CD4-positive, alpha-beta memory T cell (primary cell): ENCODE measurements around the gene AGAP1. TPM values are rescaled to one million over a fixed set of nuclear protein-coding genes. Genes with fewer than 3 reads are reported as not detected.

Source experiments
- CTCF ChIA-PET: fragments of 350-600 bp; sonication (Branson Sonifier 250); formaldehyde crosslinking; loops from one replicate; lab custom pipeline; 2021; ENCODE audit warnings: inconsistent platforms; ENCODE audit not compliant: partially characterized antibody; lab: Charles Lee
- POLR2A ChIA-PET: fragments of 350-600 bp; sonication (Branson Sonifier 250); formaldehyde crosslinking; loops from one replicate; lab custom pipeline; 2021; ENCODE audit not compliant: partially characterized antibody; lab: Charles Lee
- DNase-seq, 5 donors: peaks; one replicate each; pipeline versions ENCODE4 v3.0.0 to v3.0.0-alpha.2; 2020 to 2022; ENCODE audit warnings: mixed read lengths in 1 of 5
- H3K27ac ChIP-seq: one replicate; pipeline ENCODE4 v1.7.0; 2013; ENCODE audit warnings: low read depth, low read length
- H3K27me3 ChIP-seq: 2 replicates; pipeline ENCODE4 v1.7.0; 2013; ENCODE audit warnings: mild to moderate bottlenecking, low read length, moderate library complexity; ENCODE audit not compliant: insufficient read depth
- H3K36me3 ChIP-seq: 2 replicates; pipeline ENCODE4 v1.7.0; 2013; ENCODE audit warnings: mild to moderate bottlenecking, low read length, moderate library complexity; ENCODE audit not compliant: insufficient read depth
- H3K4me1 ChIP-seq: 2 replicates; pipeline ENCODE4 v1.7.0; 2013; ENCODE audit warnings: mild to moderate bottlenecking, low read length, moderate library complexity; ENCODE audit not compliant: insufficient read depth
- H3K4me3 ChIP-seq, 2 donors: one replicate each; pipeline ENCODE4 v1.7.0; 2013; ENCODE audit warnings: low read length in 2 of 2, mild to moderate bottlenecking in 1 of 2
- H3K9me3 ChIP-seq, 2 donors: one replicate each; pipeline ENCODE4 v1.7.0; 2013; ENCODE audit warnings: low read length in 2 of 2, control low read depth in 1 of 2; ENCODE audit not compliant: control insufficient read depth in 1 of 2
- H3K27ac Mint-ChIP-seq, 7 donors: one replicate each; pipeline ENCODE4 v1.8.0; 2020 to 2021; ENCODE audit warnings: mixed read lengths in 7 of 7, mild to moderate bottlenecking in 6 of 7, inconsistent platforms in 3 of 7, moderate library complexity in 3 of 7
- H3K27me3 Mint-ChIP-seq, 2 donors: one replicate each; pipeline ENCODE4 v1.8.0; 2020 to 2021; ENCODE audit warnings: mixed read lengths in 2 of 2
- H3K36me3 Mint-ChIP-seq, 2 donors: one replicate each; pipeline ENCODE4 v1.8.0; 2020 to 2021; ENCODE audit warnings: mixed read lengths in 2 of 2, inconsistent platforms in 1 of 2, mild to moderate bottlenecking in 1 of 2
- H3K4me1 Mint-ChIP-seq, 4 donors: one replicate each; pipeline ENCODE4 v1.8.0; 2020 to 2021; ENCODE audit warnings: mixed read lengths in 4 of 4, mild to moderate bottlenecking in 1 of 4
- H3K4me3 Mint-ChIP-seq, 8 donors: one replicate each; pipeline ENCODE4 v1.8.0; 2020 to 2021; ENCODE audit warnings: mixed read lengths in 8 of 8, mild to moderate bottlenecking in 7 of 8, moderate library complexity in 6 of 8, inconsistent platforms in 3 of 8
- H3K9me3 Mint-ChIP-seq, 8 donors: one replicate each; pipeline ENCODE4 v1.8.0; 2020 to 2021; ENCODE audit warnings: mixed read lengths in 8 of 8, mild to moderate bottlenecking in 5 of 8, inconsistent platforms in 3 of 8, moderate library complexity in 1 of 8
- intact Hi-C: fragments of 100-400 bp; cut with micrococcal nuclease; formaldehyde crosslinking; loops from one replicate; pipeline ENCODE4 v1.15.1; 2023
- polyA plus RNA-seq, 2 donors: library from polyadenylated mRNA; unstranded; fragments of 300-500 nt; fragmentation: Illumina TruSeq; gene quantifications; one replicate each; pipeline ENCODE4 v1.2.3, GENCODE V29; 2021
- total RNA-seq, 2 experiments: library from RNA; stranded (reverse); gene quantifications; one replicate each; pipeline ENCODE4 v1.2.3, GENCODE V29; 2021

The AGAP1 gene
- total and polyA plus RNA-seq, 4 experiments from 2014 or later, result 0.24 to 2.9 (median 1.9) TPM

DNA sequence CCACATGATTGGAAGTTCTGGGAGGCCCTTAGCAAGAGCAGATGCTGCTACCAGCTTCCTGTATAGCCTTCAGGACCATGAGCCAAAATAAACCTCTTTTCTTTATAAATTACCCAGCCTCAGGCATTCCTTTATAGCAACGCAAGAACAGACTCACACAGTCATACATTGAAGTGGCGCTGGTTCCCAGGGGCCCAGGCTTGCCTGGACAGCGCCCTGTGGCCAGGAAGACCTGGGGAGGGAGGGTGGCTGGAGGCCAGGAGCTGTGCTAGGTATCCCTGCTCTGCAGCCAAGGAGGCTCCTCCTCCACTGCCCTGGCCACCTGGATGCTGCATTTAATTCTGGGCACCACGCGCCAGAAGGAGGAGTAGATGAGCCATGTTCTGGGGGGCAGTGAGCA is 98.1 kb downstream of the AGAP1 start:
- CTCF ChIA-PET, result interaction anchor here (5.6 kb wide), 1 partner anchor 154 kb away, joined by 59 read pairs; no protein-coding TSS in a partner anchor
- no peak overlapping the region for H3K4me3 Mint-ChIP-seq

DNA sequence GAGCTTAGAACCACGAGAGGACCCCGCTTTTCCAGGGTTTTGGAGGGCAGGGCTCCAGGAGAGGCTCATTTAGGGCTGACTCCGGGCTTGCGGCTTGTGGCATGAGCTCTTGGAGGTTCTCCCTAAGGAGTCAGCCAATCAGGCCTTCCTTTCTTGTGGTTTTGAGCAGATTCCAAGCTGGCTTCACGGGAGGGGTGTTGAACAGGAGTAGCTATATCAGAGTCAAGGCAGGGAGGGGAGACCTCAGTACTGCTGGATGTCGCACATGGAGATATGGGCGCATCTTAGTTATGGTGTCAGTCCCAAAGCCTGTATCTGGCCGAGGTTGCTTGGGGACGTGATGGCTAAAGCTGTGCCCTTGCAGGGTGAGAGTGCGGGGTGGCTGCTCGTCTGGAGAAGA is 98.6 kb downstream of the AGAP1 start:
- POLR2A ChIA-PET, result no interaction called here
- Histone ChIP-seq H3K36me3 (no peaks in the 10 kb centered on the region), H3K9me3 (no peaks in the 10 kb centered on the region), H3K4me1 (no peaks in the 10 kb centered on the region), H3K4me3 (no peak overlapping the region), H3K27me3 (no peaks in the 10 kb centered on the region), H3K27ac (no peak overlapping the region)
- Mint-ChIP-seq H3K27me3 (peaks cover 3% of the 10 kb centered on the region in 2 donors), H3K27ac (peak overlapping the region in 1 of 7 donors; percentile 79), H3K36me3 (no peaks in the 10 kb centered on the region), H3K4me3 (no peak overlapping the region), H3K9me3 (peaks cover 0 to 2% (median 0%) of the 10 kb centered on the region in 8 donors), H3K4me1 (peaks cover 0 to 1% (median 0%) of the 10 kb centered on the region in 4 donors)
- no peak for DNase-seq
- CTCF ChIA-PET, result interaction anchor here (0.9 to 5.6 kb wide), 8 partner anchors 10 to 1047 kb away, joined by 3 to 59 read pairs (median 4); no protein-coding TSS in a partner anchor
- intact Hi-C loops, result no loop called here

More for the DNA sequence above, 98.1 kb downstream of the AGAP1 start:
- no peaks in the 10 kb centered on the region for H3K36me3 ChIP-seq
- H3K9me3 ChIP-seq, result no peaks in the 10 kb centered on the region
- POLR2A ChIA-PET, result no interaction called here
- DNase-seq, result no peak
- Mint-ChIP-seq H3K9me3 (peaks cover 0 to 2% (median 0%) of the 10 kb centered on the region in 8 donors), H3K27ac (no peak overlapping the region), H3K36me3 (no peaks in the 10 kb centered on the region), H3K4me1 (peaks cover 0 to 1% (median 0%) of the 10 kb centered on the region in 4 donors), H3K27me3 (peaks cover 3 to 5% of the 10 kb centered on the region in 2 donors)
- H3K27ac ChIP-seq, result no peak overlapping the region
- H3K4me1 ChIP-seq, result no peaks in the 10 kb centered on the region
- H3K27me3 ChIP-seq, result no peaks in the 10 kb centered on the region
- no peak overlapping the region for H3K4me3 ChIP-seq
- intact Hi-C loops, result no loop called here

DNA sequence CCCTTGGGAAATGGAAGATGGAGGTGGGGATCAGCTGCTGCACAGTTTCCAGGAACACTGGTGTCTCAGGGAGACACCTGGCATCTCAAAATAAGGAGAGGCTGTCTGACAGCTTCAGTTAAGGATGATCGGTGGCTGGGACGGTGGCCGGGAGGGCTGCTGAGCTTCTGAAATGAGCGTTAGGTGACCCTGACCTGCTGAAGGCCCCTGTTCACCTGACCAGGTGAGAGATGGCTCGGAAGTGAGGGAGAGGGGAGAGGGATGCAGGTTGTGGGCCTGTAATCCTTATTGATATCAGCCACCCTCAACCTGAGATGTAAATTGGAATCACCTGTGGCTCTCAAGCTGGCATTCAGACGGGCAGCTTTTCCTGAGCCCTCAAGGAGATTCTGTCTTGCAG is 99.0 kb downstream of the AGAP1 start:
- Histone ChIP-seq H3K9me3 (no peaks in the 10 kb centered on the region), H3K27ac (no peak overlapping the region), H3K27me3 (no peaks in the 10 kb centered on the region), H3K4me3 (no peak overlapping the region), H3K36me3 (no peaks in the 10 kb centered on the region), H3K4me1 (no peaks in the 10 kb centered on the region)
- POLR2A ChIA-PET, result no interaction called here
- Mint-ChIP-seq H3K36me3 (no peaks in the 10 kb centered on the region), H3K27me3 (peaks cover 3% of the 10 kb centered on the region in 2 donors), H3K27ac (peak overlapping the region in 1 of 7 donors; percentile 79), H3K4me3 (no peak overlapping the region), H3K9me3 (peaks cover 0 to 2% (median 0%) of the 10 kb centered on the region in 8 donors), H3K4me1 (peaks cover 0 to 1% (median 0%) of the 10 kb centered on the region in 4 donors)
- intact Hi-C loops, result no loop called here
- CTCF ChIA-PET, result interaction anchor here (0.7 to 5.6 kb wide), 12 partner anchors 8 to 1048 kb away, joined by 3 to 59 read pairs (median 3); no protein-coding TSS in a partner anchor
- DNase-seq, result no peak

DNA sequence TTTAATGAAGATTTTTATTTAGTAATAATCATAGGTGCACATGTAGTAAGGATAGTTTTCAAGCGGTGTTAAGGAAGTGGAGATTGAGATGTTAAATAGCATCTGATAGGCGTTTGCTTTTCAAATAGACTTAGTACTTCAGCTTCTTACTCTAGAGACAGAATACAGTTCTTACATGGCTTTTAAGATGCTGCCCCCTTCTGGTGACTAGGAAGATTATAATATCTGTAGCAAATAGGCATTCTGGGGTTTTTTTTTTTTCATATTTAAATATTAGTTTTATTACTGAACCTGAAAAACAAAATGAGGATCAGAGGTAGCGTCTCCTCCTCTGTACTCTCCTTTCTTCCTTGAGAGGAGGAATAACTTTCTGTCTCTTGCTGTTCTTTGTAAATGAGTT is 100.2 kb downstream of the AGAP1 start:
- peaks cover 0 to 2% (median 0%) of the 10 kb centered on the region in 8 donors for H3K9me3 Mint-ChIP-seq
- intact Hi-C loops, result no loop called here
- Histone ChIP-seq H3K36me3 (no peaks in the 10 kb centered on the region), H3K4me1 (no peaks in the 10 kb centered on the region), H3K4me3 (no peak overlapping the region), H3K27ac (no peak overlapping the region), H3K27me3 (no peaks in the 10 kb centered on the region), H3K9me3 (no peaks in the 10 kb centered on the region)
- ChIA-PET POLR2A (no interaction called here), CTCF (interaction anchor here (0.7 to 5.6 kb wide), 10 partner anchors 9 to 1592 kb away, joined by 3 to 59 read pairs (median 3); no protein-coding TSS in a partner anchor)
- peaks cover 0 to 1% (median 0%) of the 10 kb centered on the region in 4 donors for H3K4me1 Mint-ChIP-seq
- H3K27ac Mint-ChIP-seq, result no peak overlapping the region
- H3K4me3 Mint-ChIP-seq, result no peak overlapping the region
- H3K36me3 Mint-ChIP-seq, result no peaks in the 10 kb centered on the region
- H3K27me3 Mint-ChIP-seq, result peaks cover 3% of the 10 kb centered on the region in 2 donors
- DNase-seq, result peak in 4 of 5 donors; percentile 6 to 28 (median 22)

DNA sequence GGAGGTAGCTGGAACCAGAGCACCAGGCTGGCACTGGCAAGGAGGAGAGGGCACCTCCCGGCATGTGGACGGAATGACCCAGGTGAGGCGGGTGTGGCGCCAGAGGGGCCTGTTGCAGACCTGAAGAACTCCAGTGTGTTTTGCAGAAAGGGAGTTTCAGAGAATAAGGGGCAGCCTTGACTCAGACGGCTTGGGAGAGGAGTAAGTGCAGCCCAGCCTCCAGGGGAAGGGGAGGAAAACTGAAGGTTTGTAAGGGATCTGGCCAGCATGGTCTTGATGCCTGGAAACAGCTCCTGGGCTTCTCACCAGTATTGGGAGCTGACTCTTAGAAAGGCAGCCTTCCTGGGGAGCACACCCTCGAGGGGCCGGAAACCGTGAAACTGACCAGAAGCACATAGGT is 101.1 kb downstream of the AGAP1 start:
- no peaks in the 10 kb centered on the region for H3K9me3 Mint-ChIP-seq
- Histone ChIP-seq H3K27me3 (no peaks in the 10 kb centered on the region), H3K4me3 (no peak overlapping the region), H3K4me1 (no peaks in the 10 kb centered on the region), H3K9me3 (no peaks in the 10 kb centered on the region), H3K27ac (no peak overlapping the region), H3K36me3 (no peaks in the 10 kb centered on the region)
- peak overlapping the region in 1 of 7 donors; percentile 8 for H3K27ac Mint-ChIP-seq
- H3K36me3 Mint-ChIP-seq, result no peaks in the 10 kb centered on the region
- ChIA-PET CTCF (interaction anchor here (0.7 to 5.6 kb wide), 8 partner anchors 12 to 1492 kb away, joined by 3 to 59 read pairs (median 4); no protein-coding TSS in a partner anchor), POLR2A (no interaction called here)
- H3K27me3 Mint-ChIP-seq, result peaks cover 2 to 3% of the 10 kb centered on the region in 2 donors
- H3K4me3 Mint-ChIP-seq, result no peak overlapping the region
- no peak for DNase-seq
- H3K4me1 Mint-ChIP-seq, result peaks cover 0 to 1% (median 0%) of the 10 kb centered on the region in 4 donors
- intact Hi-C loops, result no loop called here

DNA sequence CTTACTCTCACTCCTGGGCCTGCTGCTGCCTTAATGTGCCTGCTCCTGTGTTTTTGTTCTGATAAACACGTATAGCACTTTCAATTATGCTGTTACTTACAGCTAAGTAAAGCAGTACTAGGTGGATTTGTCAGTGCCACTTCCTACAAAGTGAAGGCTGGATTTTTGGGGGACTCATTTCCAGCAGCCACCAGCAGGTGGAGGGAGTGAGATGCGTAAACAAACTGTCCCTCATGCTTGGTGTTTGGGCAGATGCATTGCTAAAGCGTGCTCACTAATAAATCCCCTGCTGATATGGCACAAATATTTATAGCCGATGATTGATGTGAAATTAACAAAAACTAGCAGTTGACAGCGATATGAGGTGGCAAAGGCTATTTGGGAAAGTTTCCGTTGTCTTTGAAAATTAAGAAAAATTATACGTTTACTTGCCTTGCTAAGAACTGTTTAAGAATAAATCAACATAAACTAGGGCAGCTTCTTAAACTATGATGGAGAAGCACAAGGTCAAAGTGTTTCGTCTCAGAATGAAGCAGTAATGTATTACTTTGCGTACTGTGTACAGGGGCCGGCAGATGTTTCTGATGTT is 101.7 kb downstream of the AGAP1 start:
- no peaks in the 10 kb centered on the region for H3K36me3 ChIP-seq
- no peaks in the 10 kb centered on the region for H3K9me3 ChIP-seq
- H3K4me1 ChIP-seq, result no peaks in the 10 kb centered on the region
- no peaks in the 10 kb centered on the region for H3K27me3 ChIP-seq
- POLR2A ChIA-PET, result no interaction called here
- no peak overlapping the region for H3K4me3 Mint-ChIP-seq
- CTCF ChIA-PET, result interaction anchor here (0.9 to 5.6 kb wide), 8 partner anchors 8 to 1050 kb away, joined by 3 to 59 read pairs (median 4); no protein-coding TSS in a partner anchor
- DNase-seq, result peak in 4 of 5 donors; percentile 14 to 28 (median 22)
- intact Hi-C loops, result no loop called here
- H3K9me3 Mint-ChIP-seq, result no peaks in the 10 kb centered on the region
- no peak overlapping the region for H3K4me3 ChIP-seq
- no peak overlapping the region for H3K27ac Mint-ChIP-seq
- H3K36me3 Mint-ChIP-seq, result no peaks in the 10 kb centered on the region
- peaks cover 0 to 1% (median 0%) of the 10 kb centered on the region in 4 donors for H3K4me1 Mint-ChIP-seq
- H3K27ac ChIP-seq, result no peak overlapping the region
- H3K27me3 Mint-ChIP-seq, result peaks cover 2 to 3% of the 10 kb centered on the region in 2 donors

DNA sequence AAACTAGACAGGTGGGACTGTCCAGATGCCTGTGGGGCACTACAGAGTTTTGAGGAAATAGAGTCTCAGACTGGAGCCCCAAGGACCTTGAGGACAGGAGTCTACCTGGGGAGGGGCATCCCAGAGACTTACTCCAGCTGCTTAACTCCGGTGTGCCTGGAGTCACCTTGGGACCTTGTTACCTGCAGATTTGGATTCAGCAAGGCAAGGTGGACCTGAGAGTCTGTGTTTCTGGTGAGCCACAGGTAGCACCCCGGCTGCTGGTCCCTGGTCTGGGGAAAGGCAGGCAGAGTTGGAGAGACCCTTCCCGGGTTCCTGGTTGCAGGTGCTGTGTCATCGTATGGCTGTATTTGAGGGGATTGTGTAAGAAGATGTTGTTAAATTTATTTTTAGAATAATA is 102.4 kb downstream of the AGAP1 start:
- H3K27ac ChIP-seq, result no peak overlapping the region
- H3K9me3 ChIP-seq, result no peaks in the 10 kb centered on the region
- Mint-ChIP-seq H3K4me3 (no peak overlapping the region), H3K27ac (no peak overlapping the region), H3K27me3 (peaks cover 3 to 7% of the 10 kb centered on the region in 2 donors), H3K4me1 (peaks cover 0 to 1% (median 0%) of the 10 kb centered on the region in 4 donors), H3K9me3 (peaks cover 0 to under 1% (median 0%) of the 10 kb centered on the region in 8 donors), H3K36me3 (no peaks in the 10 kb centered on the region)
- no peak overlapping the region for H3K4me3 ChIP-seq
- POLR2A ChIA-PET, result interaction anchor here (0.6 kb wide), 1 partner anchor 21 kb away, joined by 3 read pairs; no protein-coding TSS in a partner anchor
- no peaks in the 10 kb centered on the region for H3K36me3 ChIP-seq
- H3K27me3 ChIP-seq, result no peaks in the 10 kb centered on the region
- CTCF ChIA-PET, result interaction anchor here (1.2 to 5.6 kb wide), 3 partner anchors 9 to 150 kb away, joined by 3 to 59 read pairs (median 4); no protein-coding TSS in a partner anchor
- H3K4me1 ChIP-seq, result no peaks in the 10 kb centered on the region
- intact Hi-C loops, result no loop called here
- DNase-seq, result no peak
